IMR-90 (cell line): ENCODE results near the gene TP53TG5. TPM values are rescaled to one million over a fixed set of nuclear protein-coding genes. Genes with fewer than 3 reads are reported as not detected.
A peak's percentile ranks its signal among the peaks of the same experiment; 100 is the strongest.

Source experiments
- ATAC-seq: fragments of 200-7000 bp; cut with Tn5 transposase; 2 replicates; pipeline ENCODE4 v1.9.1; 2020; ENCODE audit warnings: low read depth, mild to moderate bottlenecking, moderate library complexity
- BruUV-seq: library from RNA; stranded (reverse); fragments of 400-500 nt; replicated peaks from 2 replicates; lab custom pipeline; 2021; lab: Mats Ljungman, UMichigan
- CTCF ChIA-PET: fragments of 300-600 bp; formaldehyde crosslinking; extraction: SDS; loops from one replicate; lab custom pipeline; 2021; ENCODE audit warnings: antibody characterized with exemption; lab: Yijun Ruan, JAX
- POLR2A ChIA-PET: fragments of 300-600 bp; sonication (Branson Sonifier 250); formaldehyde crosslinking; loops from one replicate; lab custom pipeline; 2022; ENCODE audit warnings: antibody characterized with exemption; ENCODE audit not compliant: unreplicated experiment; lab: Charles Lee
- DNase-seq: peaks from one replicate; pipeline ENCODE4 v3.0.0; 2013
- H2AFZ ChIP-seq: replicated peaks from 2 replicates; pipeline ENCODE3; 2013; ENCODE audit warnings: low read length, mild to moderate bottlenecking; ENCODE audit not compliant: poor library complexity
- H2AK5ac ChIP-seq: 2 replicates; pipeline ENCODE4 v1.6.1; 2013; ENCODE audit warnings: low read depth, low read length, inconsistent platforms
- H2AK9ac ChIP-seq: replicated peaks from 2 replicates; pipeline ENCODE3; 2013; ENCODE audit warnings: mild to moderate bottlenecking, low read depth, low read length, moderate library complexity; ENCODE audit not compliant: poor library complexity
- H2BK120ac ChIP-seq: 2 replicates; pipeline ENCODE4 v1.6.1; 2013; ENCODE audit warnings: low read depth, low read length, inconsistent platforms
- H2BK15ac ChIP-seq: 3 replicates; pipeline ENCODE4 v1.6.1; 2013; ENCODE audit warnings: low read depth, low read length, inconsistent platforms
- H2BK20ac ChIP-seq: 2 replicates; pipeline ENCODE4 v1.6.1; 2013; ENCODE audit warnings: low read depth, mild to moderate bottlenecking, inconsistent platforms, low read length, moderate library complexity
- H2BK5ac ChIP-seq: 2 replicates; pipeline ENCODE4 v1.6.1; 2013; ENCODE audit warnings: mild to moderate bottlenecking, low read depth, low read length, inconsistent platforms; ENCODE audit not compliant: poor library complexity, severe bottlenecking
- H3K14ac ChIP-seq: replicated peaks from 2 replicates; pipeline ENCODE4 v1.6.1; 2013; ENCODE audit warnings: low read depth, low read length, inconsistent platforms
- H3K18ac ChIP-seq: 2 replicates; pipeline ENCODE4 v1.6.1; 2013; ENCODE audit warnings: low read depth, low read length, control low read depth
- H3K23ac ChIP-seq: 2 replicates; pipeline ENCODE4 v1.6.1; 2013; ENCODE audit warnings: low read depth, low read length, inconsistent platforms
- H3K27ac ChIP-seq: 2 replicates; pipeline ENCODE4 v1.5.1; 2013; ENCODE audit warnings: mild to moderate bottlenecking, control low read depth, low read length; ENCODE audit not compliant: insufficient read depth
- H3K27me3 ChIP-seq: 2 replicates; pipeline ENCODE4 v1.6.1; 2013; ENCODE audit warnings: low read length; ENCODE audit not compliant: control insufficient read depth, insufficient read depth
- H3K36me3 ChIP-seq: 2 replicates; pipeline ENCODE4 v1.6.1; 2013; ENCODE audit warnings: low read length, mixed read lengths; ENCODE audit not compliant: control insufficient read depth, insufficient read depth
- H3K4ac ChIP-seq: 2 replicates; pipeline ENCODE4 v1.6.1; 2013; ENCODE audit warnings: low read depth, low read length, inconsistent platforms
- H3K4me1 ChIP-seq: 2 replicates; pipeline ENCODE4 v1.6.1; 2013; ENCODE audit warnings: low read length, mixed read lengths; ENCODE audit not compliant: control insufficient read depth, insufficient read depth
- H3K4me2 ChIP-seq: 2 replicates; pipeline ENCODE4 v1.6.1; 2013; ENCODE audit warnings: low read depth, mild to moderate bottlenecking, control low read depth, low read length, moderate library complexity
- H3K4me3 ChIP-seq: 2 replicates; pipeline ENCODE4 v1.5.1; 2013; ENCODE audit warnings: low read depth, mild to moderate bottlenecking, control low read depth, low read length, moderate library complexity; ENCODE audit not compliant: insufficient read depth
- H3K56ac ChIP-seq: 2 replicates; pipeline ENCODE4 v1.6.1; 2013; ENCODE audit warnings: low read length, inconsistent platforms; ENCODE audit not compliant: insufficient read depth; ENCODE audit errors: extremely low read depth
- H3K79me1 ChIP-seq, 2 experiments: 2 replicates each; pipeline ENCODE4 v1.6.1; 2013; ENCODE audit warnings: low read length in 2 of 2, inconsistent platforms in 1 of 2, low read depth in 1 of 2
- H3K9ac ChIP-seq: 2 replicates; pipeline ENCODE4 v1.6.1; 2013; ENCODE audit warnings: low read depth, low read length, control low read depth
- H3K9me1 ChIP-seq: 2 replicates; pipeline ENCODE4 v1.6.1; 2013; ENCODE audit warnings: low read length, inconsistent platforms; ENCODE audit not compliant: insufficient read depth
- H3K9me3 ChIP-seq: 2 replicates; pipeline ENCODE4 v1.6.1; 2013; ENCODE audit warnings: low read length; ENCODE audit not compliant: control insufficient read depth, insufficient read depth
- H4K20me1 ChIP-seq: 2 replicates; pipeline ENCODE4 v1.6.1; 2013; ENCODE audit warnings: low read length, inconsistent platforms; ENCODE audit not compliant: insufficient read depth
- H4K5ac ChIP-seq: 2 replicates; pipeline ENCODE4 v1.6.1; 2013; ENCODE audit warnings: mild to moderate bottlenecking, low read depth, low read length, control low read depth
- H4K8ac ChIP-seq, 2 experiments: 2 replicates each; pipeline ENCODE4 v1.6.1; 2013; ENCODE audit warnings: low read depth in 2 of 2, low read length in 2 of 2, control low read depth in 1 of 2, inconsistent platforms in 1 of 2
- H4K91ac ChIP-seq: 2 replicates; pipeline ENCODE4 v1.6.1; 2013; ENCODE audit warnings: low read depth, low read length, inconsistent platforms; ENCODE audit not compliant: insufficient read depth
- CEBPB ChIP-seq: IDR thresholded peaks from 2 replicates; pipeline ENCODE4 v1.6.1; 2012; ENCODE audit warnings: low read depth, low read length, improper control_type of control experiment
- CHD1 ChIP-seq: IDR thresholded peaks from 2 replicates; pipeline ENCODE4 v1.6.1; 2012; ENCODE audit warnings: low read depth, low read length, improper control_type of control experiment
- ELK1 ChIP-seq: fragments of 150-350 bp; IDR thresholded peaks from 2 replicates; pipeline ENCODE4 v1.6.1; 2016; ENCODE audit warnings: low read depth, mild to moderate bottlenecking, low read length, moderate library complexity, borderline replicate concordance
- FOS ChIP-seq: fragments of 150-350 bp; IDR thresholded peaks from 2 replicates; pipeline ENCODE4 v1.6.1; 2016; ENCODE audit warnings: low read depth, low read length
- MAFK ChIP-seq: IDR thresholded peaks from 2 replicates; pipeline ENCODE4 v1.6.1; 2012; ENCODE audit warnings: low read depth, low read length, improper control_type of control experiment
- MAZ ChIP-seq: IDR thresholded peaks from 2 replicates; pipeline ENCODE4 v1.6.1; 2012; ENCODE audit warnings: low read depth, mild to moderate bottlenecking, low read length, improper control_type of control experiment, moderate library complexity, borderline replicate concordance
- MXI1 ChIP-seq: IDR thresholded peaks from 2 replicates; pipeline ENCODE4 v1.6.1; 2012; ENCODE audit warnings: low read depth, mild to moderate bottlenecking, low read length, moderate library complexity, borderline replicate concordance
- POLR2A ChIP-seq: IDR thresholded peaks from 2 replicates; pipeline ENCODE4 v1.6.1; 2012; ENCODE audit warnings: mild to moderate bottlenecking, low read depth, low read length
- RCOR1 ChIP-seq: IDR thresholded peaks from 2 replicates; pipeline ENCODE4 v1.6.1; 2012; ENCODE audit warnings: mild to moderate bottlenecking, low read length, improper control_type of control experiment; ENCODE audit not compliant: insufficient replicate concordance
- RFX5 ChIP-seq: IDR thresholded peaks from 2 replicates; pipeline ENCODE4 v1.8.0; 2012; ENCODE audit warnings: low read depth, mild to moderate bottlenecking, low read length, moderate library complexity
- SMC3 ChIP-seq: fragments of 150-350 bp; IDR thresholded peaks from 2 replicates; pipeline ENCODE4 v1.6.1; 2016; ENCODE audit warnings: low read depth, mild to moderate bottlenecking, antibody characterized with exemption, low read length, moderate library complexity
- USF2 ChIP-seq: fragments of 150-350 bp; IDR thresholded peaks from 2 replicates; pipeline ENCODE4 v1.6.1; 2017; ENCODE audit warnings: mild to moderate bottlenecking, antibody characterized with exemption, low read length, low read depth
- WGBS, 2 experiments: methylation state at CpG; one replicate each; pipeline versions ENCODE4 v1.1.5 to v1.1.7; 2013; ENCODE audit warnings: missing lambda C conversion rate in 2 of 2; ENCODE audit not compliant: insufficient read length in 1 of 2; ENCODE audit errors: extremely low coverage in 2 of 2; 5-methylcytosine and 5-hydroxymethylcytosine counted together
- dilution Hi-C: fragments of 300-500 bp; cut with HindIII; formaldehyde crosslinking; loops from one replicate; pipeline ENCODE4 v1.14.3; 2018; ENCODE audit warnings: low sequenced_read_pairs; ENCODE audit not compliant: unreplicated experiment
- in situ Hi-C: fragments of 300-500 bp; cut with MboI; formaldehyde crosslinking; loops from 3 replicates; pipeline ENCODE4 v1.14.3; 2019; ENCODE audit warnings: low sequenced_read_pairs, inconsistent platforms, mixed read lengths
- intact Hi-C: fragments of 100-400 bp; cut with micrococcal nuclease; formaldehyde crosslinking; loops from 2 replicates; pipeline ENCODE4 v1.10.0; 2022
- polyA plus RNA-seq, 3 experiments: library from polyadenylated mRNA; depleted of rRNA; stranded (reverse); fragments of >200 nt; gene quantifications; 2 replicates each; pipeline ENCODE4 v1.2.3, GENCODE V29; 2012; ENCODE audit warnings: low replicate concordance in 1 of 3
- total RNA-seq: library from RNA; depleted of rRNA; stranded (reverse); fragments of >200 nt; gene quantifications from 2 replicates; pipeline ENCODE4 v1.2.3, GENCODE V29; 2012
- TF ChIP-seq, protein P1 (sequence below): conservative IDR thresholded peaks from 2 replicates; pipeline ENCODE4 v1.5.1; 2012; ENCODE audit warnings: mild to moderate bottlenecking, low read depth, low read length, improper control_type of control experiment

Gene TP53TG5
- total and polyA plus RNA-seq, 2 of the 4 experiments (the other 2 are of a cell fraction): not detected

DNA sequence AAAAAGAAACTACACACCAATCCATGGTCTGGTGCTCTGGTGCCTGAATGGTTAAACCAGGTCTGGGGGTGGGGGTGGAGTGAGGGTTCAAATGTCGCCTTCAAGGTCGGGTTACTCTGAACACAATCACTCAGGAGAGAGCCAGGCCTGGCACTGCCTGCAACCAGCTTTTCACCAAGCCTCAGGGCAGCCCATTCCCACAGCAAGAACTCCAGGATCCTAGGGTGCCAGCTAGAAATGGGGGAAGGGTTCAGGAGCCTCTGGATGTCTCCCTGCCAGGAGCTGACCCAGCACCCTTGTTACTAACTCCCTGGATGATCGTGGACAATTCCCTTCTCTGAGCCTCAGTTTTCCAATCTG is 36.6 kb downstream of the TP53TG5 start:
- Histone ChIP-seq H3K27ac (peak overlapping the region; percentile 92), H3K4me1 (peaks cover 72% of the 10 kb centered on the region), H2BK5ac (peak overlapping the region; percentile 93), H4K8ac (peak overlapping the region; percentile 42 to 78), H3K36me3 (peaks cover 32% of the 10 kb centered on the region), H2AK9ac (peak overlapping the region; percentile 92), H3K9me3 (no peaks in the 10 kb centered on the region), H3K27me3 (no peaks in the 10 kb centered on the region), H3K4ac (peak overlapping the region; percentile 99), H3K9me1 (peaks cover 46% of the 10 kb centered on the region), H2BK15ac (peak overlapping the region; percentile 99; the same call in 2 of the 3 replicates), H3K18ac (peak overlapping the region; percentile 17), H2BK120ac (peak overlapping the region; percentile 95), H3K79me1 (peaks cover 23 to 95% of the 10 kb centered on the region in 2 experiments), H4K91ac (peak overlapping the region; percentile 99), H3K4me2 (peak overlapping the region; percentile 87), H2AFZ (no peak overlapping the region), H4K5ac (peak overlapping the region; percentile 58), H3K4me3 (no peak overlapping the region), H2BK20ac (peak overlapping the region; percentile 35), H2AK5ac (peak overlapping the region; percentile 59; the same call in 1 of the 2 replicates), H3K14ac (peak overlapping the region; percentile 90), H3K9ac (peak overlapping the region; percentile 50), H3K23ac (peak overlapping the region; percentile 90), H3K56ac (peak overlapping the region; percentile 39; the same call in 1 of the 2 replicates), H4K20me1 (peaks cover 45% of the 10 kb centered on the region)
- dilution Hi-C loops (no loop called here), in situ Hi-C loops (loop anchor here (25.0 kb wide), 1 partner anchor 571 kb away; the partner anchor contains the start of gene PLTP), intact Hi-C loops (no loop called here)
- no peak for DNase-seq
- no peak for ATAC-seq
- ChIA-PET CTCF (interaction anchor here (2.5 kb wide), 1 partner anchor 21 kb away, joined by 8 read pairs; the partner anchor contains the start of gene SYS1), POLR2A (no interaction called here)
- no TSS peak for BruUV-seq
- WGBS, 2 experiments: no CpG with 5 or more reads among the region's 3 CpGs
- no peak for TF ChIP-seq FOS
- no peak for TF ChIP-seq CEBPB
- TF ChIP-seq CHD1: no peak
- TF ChIP-seq MAZ: no peak
- no peak for TF ChIP-seq RFX5
- no peak for TF ChIP-seq POLR2A
- no peak for TF ChIP-seq RCOR1
- TF ChIP-seq, protein P1, sequence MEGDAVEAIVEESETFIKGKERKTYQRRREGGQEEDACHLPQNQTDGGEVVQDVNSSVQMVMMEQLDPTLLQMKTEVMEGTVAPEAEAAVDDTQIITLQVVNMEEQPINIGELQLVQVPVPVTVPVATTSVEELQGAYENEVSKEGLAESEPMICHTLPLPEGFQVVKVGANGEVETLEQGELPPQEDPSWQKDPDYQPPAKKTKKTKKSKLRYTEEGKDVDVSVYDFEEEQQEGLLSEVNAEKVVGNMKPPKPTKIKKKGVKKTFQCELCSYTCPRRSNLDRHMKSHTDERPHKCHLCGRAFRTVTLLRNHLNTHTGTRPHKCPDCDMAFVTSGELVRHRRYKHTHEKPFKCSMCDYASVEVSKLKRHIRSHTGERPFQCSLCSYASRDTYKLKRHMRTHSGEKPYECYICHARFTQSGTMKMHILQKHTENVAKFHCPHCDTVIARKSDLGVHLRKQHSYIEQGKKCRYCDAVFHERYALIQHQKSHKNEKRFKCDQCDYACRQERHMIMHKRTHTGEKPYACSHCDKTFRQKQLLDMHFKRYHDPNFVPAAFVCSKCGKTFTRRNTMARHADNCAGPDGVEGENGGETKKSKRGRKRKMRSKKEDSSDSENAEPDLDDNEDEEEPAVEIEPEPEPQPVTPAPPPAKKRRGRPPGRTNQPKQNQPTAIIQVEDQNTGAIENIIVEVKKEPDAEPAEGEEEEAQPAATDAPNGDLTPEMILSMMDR: no peak
- TF ChIP-seq MAFK: no peak
- TF ChIP-seq SMC3: no peak
- no peak for TF ChIP-seq USF2
- TF ChIP-seq ELK1: no peak
- no peak for TF ChIP-seq MXI1
